ENCODE measurements around the gene ACAD10.
"Not testable (repeated sequence)": the region's sequence is repeated elsewhere in the genome, so short reads cannot be mapped to it uniquely, and the experiment has no call there.

ACAD10 gene

DNA sequence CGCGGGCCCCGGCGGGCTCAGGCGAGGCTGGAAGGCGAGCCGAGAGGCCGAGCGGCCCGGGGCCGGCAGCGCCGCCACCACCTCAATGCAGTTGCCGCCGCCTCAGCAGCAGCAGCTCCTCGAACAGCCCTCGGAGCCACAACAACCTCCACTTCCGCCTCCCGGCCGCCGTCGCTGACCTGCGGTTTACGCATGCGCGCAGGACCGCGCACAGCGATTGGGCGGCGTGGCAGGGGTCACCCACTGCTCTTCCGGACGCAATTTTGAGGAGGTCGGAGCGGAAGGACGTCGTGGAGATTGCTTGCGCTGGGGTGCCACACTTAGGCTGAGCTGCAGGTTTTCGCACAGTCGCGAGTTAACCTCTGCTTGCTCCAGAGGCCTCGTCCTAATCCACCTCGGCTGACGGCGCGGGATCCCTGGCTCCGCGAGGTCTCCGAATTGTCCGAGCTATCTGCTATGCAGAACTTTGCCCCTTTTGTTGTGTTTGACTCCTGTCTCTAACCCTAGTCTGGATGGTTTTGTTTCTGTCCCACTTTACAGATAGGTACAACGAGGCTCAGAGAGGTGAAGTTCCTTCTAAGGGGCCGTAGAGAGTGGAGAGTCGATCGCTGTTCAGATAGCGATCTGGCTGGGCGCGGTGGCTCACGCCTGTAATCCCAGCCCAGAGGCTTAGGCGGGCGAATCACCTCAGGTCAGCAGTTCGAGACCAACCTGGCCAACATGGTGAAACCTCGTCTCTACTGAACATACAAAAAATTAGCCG lies at the start of gene ACAD10, which contains the start of gene BRAP:
Gene ACAD10, plus strand, starts transcription at position 243 of the 763 bp plus-strand sequence. CDS start 6,657 bp downstream, outside the sequence.
Gene BRAP, minus strand, starts transcription at position 146 of the 763 bp plus-strand sequence. CDS start 164 bp downstream, outside the sequence.
- H3K36me3 ChIP-seq (ENCODE audit: control insufficient read depth, insufficient read depth, low read length): peaks cover 4% of the 10 kb centered on the region
- peak within 1 kb of the TSS; percentile 82 for H3K4me3 ChIP-seq (ENCODE audit: low read length)
- H3K4me1 ChIP-seq (ENCODE audit: control insufficient read depth, insufficient read depth, low read length): peaks cover 18% of the 10 kb centered on the region
- H3K27ac ChIP-seq (ENCODE audit: low read depth, low read length): peak within 1 kb of the TSS; percentile 85
- H3K27me3 ChIP-seq (ENCODE audit: control insufficient read depth, insufficient read depth, low read length): no peaks in the 10 kb centered on the region
- H3K9ac ChIP-seq (ENCODE audit: low read length): peak within 1 kb of the TSS; percentile 93

DNA sequence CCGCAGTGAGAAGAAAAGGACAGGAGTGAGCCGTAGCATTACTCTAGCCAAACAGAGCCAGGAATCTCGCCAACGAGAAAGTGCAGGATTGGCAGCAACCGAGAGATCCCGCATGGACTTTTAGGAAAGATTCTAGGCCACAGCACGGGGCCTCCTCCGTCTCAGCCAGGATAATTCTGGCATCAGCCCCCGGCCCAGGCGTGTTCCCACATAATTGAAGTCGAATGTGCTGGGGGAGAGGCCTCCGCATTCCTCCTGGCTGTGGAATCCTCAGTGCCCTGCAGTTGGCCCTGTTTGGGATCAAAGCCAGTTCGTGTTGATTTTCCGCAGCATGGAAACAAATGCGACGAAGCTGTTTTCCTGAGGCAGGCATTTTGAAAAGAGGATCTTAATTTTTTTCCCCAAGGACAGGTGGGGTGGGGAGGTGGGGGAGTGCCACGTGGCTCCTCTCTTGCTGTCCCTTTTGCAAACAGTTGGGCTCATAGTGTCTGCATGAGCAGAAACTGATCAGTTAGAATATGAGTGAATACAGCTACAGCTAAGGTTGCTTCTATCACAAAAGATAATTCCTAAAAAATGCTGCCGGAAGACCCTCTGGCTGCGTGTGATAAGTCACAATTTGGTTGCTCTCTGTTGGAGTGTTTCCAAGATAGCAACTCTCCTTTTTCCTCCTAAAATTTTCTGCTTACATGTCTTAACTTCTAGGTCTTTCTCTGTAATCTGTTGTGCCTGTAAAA lies 49.5 kb upstream of the ACAD10 start:
- Histone ChIP-seq H3K9ac (ENCODE audit: low read length) (no peak overlapping the region), H3K27ac (ENCODE audit: low read depth, low read length) (peak overlapping the region; percentile 74), H3K36me3 (ENCODE audit: control insufficient read depth, insufficient read depth, low read length) (no peaks in the 10 kb centered on the region), H3K4me1 (ENCODE audit: control insufficient read depth, insufficient read depth, low read length) (peaks cover 13% of the 10 kb centered on the region), H3K27me3 (ENCODE audit: control insufficient read depth, insufficient read depth, low read length) (no peaks in the 10 kb centered on the region), H3K4me3 (ENCODE audit: low read length) (no peak overlapping the region)

DNA sequence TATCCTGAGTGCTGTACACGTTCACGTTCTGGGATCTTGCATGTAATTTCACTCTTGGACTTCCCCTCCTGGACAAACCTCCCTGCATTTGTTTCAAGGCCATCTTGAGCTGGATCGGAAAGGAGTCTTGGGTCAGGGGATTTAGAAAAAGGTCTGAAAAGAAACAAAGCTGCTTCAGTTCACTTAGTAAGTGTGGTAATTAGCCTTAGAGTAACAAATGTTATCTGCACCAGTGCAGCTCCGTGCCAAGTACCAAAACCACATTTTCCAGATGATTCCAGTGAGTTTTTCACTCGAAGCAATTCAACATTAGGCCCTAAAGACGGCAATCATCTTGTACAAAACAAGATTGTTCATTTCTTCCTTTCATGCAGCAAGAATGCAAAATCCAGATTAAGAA lies 47.3 kb upstream of the ACAD10 start:
- H3K4me1 ChIP-seq (ENCODE audit: control insufficient read depth, insufficient read depth, low read length): peaks cover 17% of the 10 kb centered on the region

DNA sequence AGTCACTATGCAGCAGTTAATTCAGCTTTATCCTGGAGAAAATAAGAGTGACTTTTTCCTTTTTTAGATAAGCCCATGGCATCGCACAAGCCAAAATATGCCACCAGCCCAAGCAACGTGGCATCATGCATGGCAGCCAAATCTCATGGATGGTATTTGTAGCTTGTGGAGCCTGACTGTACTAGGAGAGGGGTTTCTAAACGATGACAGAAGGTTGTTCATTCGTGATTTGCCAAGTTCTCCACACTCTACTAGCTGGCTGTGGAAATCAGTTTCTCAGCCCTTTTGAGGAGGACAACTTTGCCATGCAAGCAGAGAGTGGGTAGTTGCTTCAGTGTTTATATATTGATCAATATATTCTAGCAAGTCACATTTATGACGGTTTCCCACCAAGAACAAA lies 45.3 kb upstream of the ACAD10 start:
- Histone ChIP-seq H3K4me3 (ENCODE audit: low read length) (no peak overlapping the region), H3K36me3 (ENCODE audit: control insufficient read depth, insufficient read depth, low read length) (peaks cover 17% of the 10 kb centered on the region), H3K9ac (ENCODE audit: low read length) (no peak overlapping the region), H3K4me1 (ENCODE audit: control insufficient read depth, insufficient read depth, low read length) (peaks cover 17% of the 10 kb centered on the region), H3K27me3 (ENCODE audit: control insufficient read depth, insufficient read depth, low read length) (no peaks in the 10 kb centered on the region), H3K27ac (ENCODE audit: low read depth, low read length) (no peak overlapping the region)

More for the DNA sequence above, 47.3 kb upstream of the ACAD10 start:
- no peaks in the 10 kb centered on the region for H3K27me3 ChIP-seq (ENCODE audit: control insufficient read depth, insufficient read depth, low read length)
- H3K9ac ChIP-seq (ENCODE audit: low read length): no peak overlapping the region
- no peak overlapping the region for H3K4me3 ChIP-seq (ENCODE audit: low read length)
- H3K27ac ChIP-seq (ENCODE audit: low read depth, low read length): no peak overlapping the region
- peaks cover 5% of the 10 kb centered on the region for H3K36me3 ChIP-seq (ENCODE audit: control insufficient read depth, insufficient read depth, low read length)

DNA sequence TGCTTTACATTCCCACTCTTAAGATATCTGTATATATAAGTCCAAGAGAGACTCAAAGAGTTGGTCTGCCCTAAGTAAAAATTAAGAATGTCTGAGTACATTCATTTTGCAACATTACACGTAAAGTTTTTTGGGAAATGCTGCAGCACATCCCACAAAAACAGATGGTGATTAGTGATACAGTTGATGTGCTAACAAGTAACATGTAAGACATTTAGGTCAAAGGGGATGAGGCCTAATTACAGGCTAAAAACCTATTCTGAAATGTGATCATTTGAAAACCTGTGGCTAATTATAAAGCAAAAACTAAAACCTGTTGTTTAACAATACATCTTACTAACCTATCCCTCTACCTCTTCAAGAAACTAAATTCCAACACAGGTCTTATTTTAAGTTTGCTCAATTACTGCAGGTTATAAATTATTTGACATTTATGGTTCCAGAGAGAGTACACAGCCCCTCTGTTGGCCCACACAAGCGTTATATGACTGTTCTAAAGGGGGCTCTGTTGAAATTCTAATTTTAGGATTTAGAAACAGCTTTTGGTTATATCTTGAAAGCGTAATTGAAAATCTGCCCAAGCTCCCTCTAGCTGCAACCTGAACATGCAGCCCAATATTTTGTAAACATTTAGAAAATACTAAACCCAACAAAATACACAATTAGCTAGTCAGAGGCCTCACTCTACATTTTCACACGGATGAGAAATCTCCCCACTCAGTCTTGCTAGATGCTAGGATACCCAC lies 43.0 kb upstream of the ACAD10 start:
- H3K27me3 ChIP-seq (ENCODE audit: control insufficient read depth, insufficient read depth, low read length): no peaks in the 10 kb centered on the region
- peaks cover 4% of the 10 kb centered on the region for H3K4me1 ChIP-seq (ENCODE audit: control insufficient read depth, insufficient read depth, low read length)
- H3K27ac ChIP-seq (ENCODE audit: low read depth, low read length): peak overlapping the region; percentile 63
- no peak overlapping the region for H3K9ac ChIP-seq (ENCODE audit: low read length)
- peaks cover 31% of the 10 kb centered on the region for H3K36me3 ChIP-seq (ENCODE audit: control insufficient read depth, insufficient read depth, low read length)
- H3K4me3 ChIP-seq (ENCODE audit: low read length): no peak overlapping the region

DNA sequence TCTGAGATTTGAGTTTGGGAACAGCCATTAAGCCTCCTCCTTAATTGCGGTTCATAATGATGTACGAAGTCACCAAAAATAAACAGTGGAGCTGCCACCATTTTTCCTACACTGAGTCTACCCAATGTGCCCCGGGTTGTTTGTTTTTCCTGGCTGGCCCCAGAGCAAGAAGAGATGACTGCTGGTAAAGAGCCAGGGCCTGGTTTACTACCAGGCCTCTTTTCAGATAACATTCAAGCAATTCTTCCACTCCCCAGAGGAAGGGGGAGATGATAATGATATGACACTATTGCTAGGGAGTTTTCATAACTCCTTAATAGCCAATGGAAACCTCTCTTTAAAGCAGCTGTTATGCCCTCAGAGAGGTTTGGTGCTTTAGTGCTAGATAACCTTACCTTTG lies 42.4 kb upstream of the ACAD10 start:
- Histone ChIP-seq H3K27me3 (ENCODE audit: control insufficient read depth, insufficient read depth, low read length) (no peaks in the 10 kb centered on the region), H3K27ac (ENCODE audit: low read depth, low read length) (peak overlapping the region; percentile 63), H3K4me3 (ENCODE audit: low read length) (no peak overlapping the region), H3K36me3 (ENCODE audit: control insufficient read depth, insufficient read depth, low read length) (peaks cover 31% of the 10 kb centered on the region), H3K9ac (ENCODE audit: low read length) (no peak overlapping the region), H3K4me1 (ENCODE audit: control insufficient read depth, insufficient read depth, low read length) (peaks cover 4% of the 10 kb centered on the region)

DNA sequence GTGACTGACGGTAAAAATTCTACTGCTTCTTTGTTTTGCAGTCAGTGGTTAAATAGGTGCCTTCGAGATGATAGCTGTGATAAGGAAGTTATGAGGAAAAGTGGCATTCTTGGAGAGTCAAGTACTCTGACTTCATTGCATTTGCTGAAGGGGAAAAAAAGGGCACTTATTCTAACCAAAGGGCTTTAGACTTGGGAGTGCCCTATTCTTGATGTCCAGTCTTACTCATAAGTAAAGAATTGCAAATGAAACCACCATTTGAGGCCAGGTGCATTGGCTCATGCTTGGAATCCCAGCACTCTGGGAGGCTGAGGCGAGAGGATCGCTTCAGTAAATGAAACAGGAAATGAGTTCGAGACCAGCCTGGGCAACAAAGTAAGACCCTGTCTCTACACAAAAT lies 40.4 kb upstream of the ACAD10 start:
- Histone ChIP-seq H3K27me3 (ENCODE audit: control insufficient read depth, insufficient read depth, low read length) (no peaks in the 10 kb centered on the region), H3K4me1 (ENCODE audit: control insufficient read depth, insufficient read depth, low read length) (peaks cover 4% of the 10 kb centered on the region), H3K4me3 (ENCODE audit: low read length) (no peak overlapping the region), H3K9ac (ENCODE audit: low read length) (no peak overlapping the region), H3K36me3 (ENCODE audit: control insufficient read depth, insufficient read depth, low read length) (peaks cover 40% of the 10 kb centered on the region), H3K27ac (ENCODE audit: low read depth, low read length) (no peak overlapping the region)

DNA sequence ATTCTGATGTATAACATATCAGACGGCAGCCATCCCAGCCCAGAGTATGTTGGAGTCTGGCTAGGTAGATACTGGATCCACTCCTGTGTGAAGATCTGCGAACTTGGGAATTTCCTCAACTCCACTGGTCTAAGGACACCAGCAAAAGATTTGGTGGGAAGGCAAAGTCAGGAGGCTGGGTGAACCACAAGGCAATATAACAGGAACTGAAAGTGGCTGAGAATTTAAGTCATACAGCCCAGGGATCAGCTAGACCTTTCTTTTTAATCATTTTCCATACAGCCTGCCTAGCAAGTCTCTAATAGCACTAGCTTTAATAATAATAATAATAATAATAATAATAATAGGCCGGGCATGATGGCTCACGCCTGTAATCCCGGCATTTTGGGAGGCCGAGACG lies 34.9 kb upstream of the ACAD10 start:
- H3K36me3 ChIP-seq (ENCODE audit: control insufficient read depth, insufficient read depth, low read length): peaks cover 21% of the 10 kb centered on the region
- H3K9ac ChIP-seq (ENCODE audit: low read length): no peak overlapping the region
- H3K4me1 ChIP-seq (ENCODE audit: control insufficient read depth, insufficient read depth, low read length): no peaks in the 10 kb centered on the region
- H3K27ac ChIP-seq (ENCODE audit: low read depth, low read length): no peak overlapping the region
- H3K27me3 ChIP-seq (ENCODE audit: control insufficient read depth, insufficient read depth, low read length): no peaks in the 10 kb centered on the region
- H3K4me3 ChIP-seq (ENCODE audit: low read length): no peak overlapping the region

DNA sequence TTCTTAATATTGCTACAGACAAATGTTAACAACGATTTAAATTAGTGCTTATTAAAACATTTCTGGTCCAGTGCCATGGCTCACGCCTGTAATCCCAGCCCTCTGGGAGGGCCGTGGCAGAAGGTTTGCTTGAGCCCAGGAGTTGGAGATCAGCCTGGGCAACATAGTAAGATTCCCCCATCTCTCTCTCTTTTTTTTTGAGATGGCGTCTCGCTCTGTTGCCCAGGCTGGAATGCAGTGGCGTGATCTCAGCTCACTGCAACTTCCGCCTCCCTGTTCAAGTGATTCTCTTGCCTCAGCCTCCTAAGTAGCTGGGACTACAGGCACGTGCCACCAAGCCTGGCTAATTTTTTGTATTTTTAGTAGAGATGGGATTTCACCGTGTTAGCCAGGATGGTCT lies 33.3 kb upstream of the ACAD10 start:
- not testable (repeated sequence) for H3K4me3 ChIP-seq (ENCODE audit: low read length); H3K27me3 ChIP-seq (ENCODE audit: control insufficient read depth, insufficient read depth, low read length); H3K4me1 ChIP-seq (ENCODE audit: control insufficient read depth, insufficient read depth, low read length); H3K9ac ChIP-seq (ENCODE audit: low read length); H3K27ac ChIP-seq (ENCODE audit: low read depth, low read length)
- peaks cover 16% of the 10 kb centered on the region for H3K36me3 ChIP-seq (ENCODE audit: control insufficient read depth, insufficient read depth, low read length)

DNA sequence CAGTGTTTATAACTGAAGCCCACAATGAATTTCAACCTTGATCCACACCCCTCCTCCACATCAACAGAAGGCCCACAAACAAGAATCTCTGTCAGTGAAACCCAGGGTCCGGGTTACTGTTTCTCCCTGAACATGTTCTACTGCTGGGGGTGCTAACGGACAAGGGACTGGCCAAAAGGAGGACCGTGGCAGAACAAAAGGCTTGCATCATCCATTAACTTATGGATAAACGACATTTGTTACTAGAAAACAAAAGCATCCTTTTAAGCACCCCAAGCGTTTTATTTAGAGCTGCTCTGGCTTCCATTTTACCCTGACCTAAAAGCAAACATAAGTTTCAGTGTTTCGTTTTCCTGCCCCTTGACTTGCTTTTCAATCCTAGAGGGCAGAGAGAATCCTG lies 32.3 kb upstream of the ACAD10 start:
- Histone ChIP-seq H3K27ac (ENCODE audit: low read depth, low read length) (no peak overlapping the region), H3K27me3 (ENCODE audit: control insufficient read depth, insufficient read depth, low read length) (no peaks in the 10 kb centered on the region), H3K4me3 (ENCODE audit: low read length) (no peak overlapping the region), H3K9ac (ENCODE audit: low read length) (no peak overlapping the region), H3K4me1 (ENCODE audit: control insufficient read depth, insufficient read depth, low read length) (no peaks in the 10 kb centered on the region), H3K36me3 (ENCODE audit: control insufficient read depth, insufficient read depth, low read length) (peaks cover 19% of the 10 kb centered on the region)

DNA sequence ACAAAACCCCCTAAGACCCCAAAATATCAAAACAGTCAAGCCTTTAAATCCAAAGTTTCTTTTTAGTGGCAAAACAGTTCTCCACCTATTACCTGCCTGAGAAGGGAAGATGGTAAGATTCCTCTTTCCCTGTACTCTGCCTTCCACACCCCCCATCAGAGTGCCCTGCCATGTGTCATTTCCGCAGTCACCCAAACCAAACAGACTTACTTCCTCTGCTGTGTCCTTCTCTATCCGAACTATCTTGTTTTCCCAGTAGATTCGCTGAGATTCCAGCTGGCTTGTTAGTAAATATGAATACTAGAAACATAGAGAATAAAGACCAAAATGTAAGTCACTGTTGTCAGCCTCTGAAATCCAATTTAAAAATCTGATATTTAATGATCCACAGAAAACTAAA lies 30.5 kb upstream of the ACAD10 start:
- Histone ChIP-seq H3K36me3 (ENCODE audit: control insufficient read depth, insufficient read depth, low read length) (peaks cover 14% of the 10 kb centered on the region), H3K9ac (ENCODE audit: low read length) (no peak overlapping the region), H3K27me3 (ENCODE audit: control insufficient read depth, insufficient read depth, low read length) (no peaks in the 10 kb centered on the region), H3K4me1 (ENCODE audit: control insufficient read depth, insufficient read depth, low read length) (no peaks in the 10 kb centered on the region), H3K4me3 (ENCODE audit: low read length) (no peak overlapping the region), H3K27ac (ENCODE audit: low read depth, low read length) (no peak overlapping the region)

DNA sequence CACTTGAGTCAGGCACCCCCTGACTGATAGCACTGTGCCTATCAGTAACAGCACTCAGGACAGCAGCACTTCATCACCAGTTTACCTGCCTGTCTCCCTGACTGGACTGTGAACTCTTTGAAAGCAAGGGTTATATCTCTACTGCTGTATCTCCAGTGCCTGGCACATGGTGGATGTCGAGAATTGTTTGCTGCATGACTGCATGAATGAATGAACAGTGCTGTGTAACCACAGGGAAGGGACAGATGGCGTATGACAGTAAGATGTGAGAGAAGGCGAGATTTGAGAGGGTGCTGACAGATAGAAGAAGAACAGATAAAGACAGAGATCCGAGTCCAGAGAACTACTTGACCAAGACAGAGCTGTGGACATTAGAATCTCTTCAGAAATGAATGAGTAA lies 29.8 kb upstream of the ACAD10 start:
- H3K27ac ChIP-seq (ENCODE audit: low read depth, low read length): no peak overlapping the region
- peaks cover 14% of the 10 kb centered on the region for H3K36me3 ChIP-seq (ENCODE audit: control insufficient read depth, insufficient read depth, low read length)

More for the DNA sequence above, 29.8 kb upstream of the ACAD10 start:
- Histone ChIP-seq H3K9ac (ENCODE audit: low read length) (no peak overlapping the region), H3K4me1 (ENCODE audit: control insufficient read depth, insufficient read depth, low read length) (no peaks in the 10 kb centered on the region), H3K27me3 (ENCODE audit: control insufficient read depth, insufficient read depth, low read length) (no peaks in the 10 kb centered on the region), H3K4me3 (ENCODE audit: low read length) (no peak overlapping the region)
